ENCODE results near the gene DCTPP1. TPM values are rescaled to one million over a fixed set of nuclear protein-coding genes. Genes with fewer than 3 reads are reported as not detected.

The DCTPP1 gene
- total and polyA plus RNA-seq, 2 of the 13 experiments (the other 11 are each of a cell fraction or from before 2014, with no cell fraction given) = 54.8 to 74.4 TPM

DNA sequence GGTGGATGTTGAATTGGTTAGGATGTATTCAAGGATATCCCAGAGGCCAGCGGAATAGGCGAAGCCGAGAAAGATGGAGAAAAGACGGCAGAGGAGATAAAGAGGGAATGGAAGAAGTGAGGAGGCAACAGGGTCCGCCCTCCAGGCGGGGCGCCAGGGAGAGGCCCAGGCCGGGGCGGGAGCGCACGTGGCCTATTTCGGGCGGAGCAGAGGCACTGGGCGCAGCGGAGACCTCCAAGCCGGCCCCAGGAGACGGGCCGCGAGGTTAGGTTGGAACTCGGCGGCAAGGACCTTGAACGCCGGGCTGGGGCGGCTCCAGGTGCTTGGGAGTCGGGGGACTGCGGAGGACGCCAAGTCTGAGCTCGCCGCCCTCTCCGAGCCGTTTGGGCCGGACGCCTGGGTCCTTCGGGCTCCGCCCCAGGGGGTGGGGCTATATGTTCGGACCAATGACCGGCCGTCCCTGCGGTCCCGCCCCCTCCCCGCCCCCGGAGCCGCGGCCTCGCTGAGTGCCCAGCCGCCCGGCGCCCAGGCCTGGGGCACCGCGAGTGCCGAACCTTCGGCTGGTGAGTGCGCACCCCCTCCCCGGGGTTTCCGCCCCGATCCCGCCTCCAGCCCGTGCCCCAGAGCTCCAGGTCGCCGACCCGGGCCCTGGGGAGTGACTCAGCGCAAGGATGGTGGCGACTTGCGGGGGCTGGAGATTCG lies 22.6 kb downstream of the DCTPP1 start, which contains the start of gene ZNF771 (continued):
- TF ChIP-seq, protein P1, sequence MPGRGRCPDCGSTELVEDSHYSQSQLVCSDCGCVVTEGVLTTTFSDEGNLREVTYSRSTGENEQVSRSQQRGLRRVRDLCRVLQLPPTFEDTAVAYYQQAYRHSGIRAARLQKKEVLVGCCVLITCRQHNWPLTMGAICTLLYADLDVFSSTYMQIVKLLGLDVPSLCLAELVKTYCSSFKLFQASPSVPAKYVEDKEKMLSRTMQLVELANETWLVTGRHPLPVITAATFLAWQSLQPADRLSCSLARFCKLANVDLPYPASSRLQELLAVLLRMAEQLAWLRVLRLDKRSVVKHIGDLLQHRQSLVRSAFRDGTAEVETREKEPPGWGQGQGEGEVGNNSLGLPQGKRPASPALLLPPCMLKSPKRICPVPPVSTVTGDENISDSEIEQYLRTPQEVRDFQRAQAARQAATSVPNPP (CRISPR knock-in tag; IDR thresholded peaks at IDR 0.05) = 0 out of 2 replicates have a peak, but pooled peaks have one; percentile 50
- TF ChIP-seq ZNF552 (CRISPR knock-in tag; IDR thresholded peaks at IDR 0.05; ENCODE audit: borderline replicate concordance) (no peak), SNAPC2 (CRISPR knock-in tag; IDR thresholded peaks at IDR 0.05) (0 out of 2 replicates have a peak, but pooled peaks have one; percentile 59), RFX3 (CRISPR knock-in tag; IDR thresholded peaks at IDR 0.05) (no peak), ZNF616 (CRISPR knock-in tag; IDR thresholded peaks at IDR 0.05; ENCODE audit: low read depth) (0 out of 2 replicates have a peak, but pooled peaks have one; percentile 76), ZNF543 (CRISPR knock-in tag; IDR thresholded peaks at IDR 0.05) (peak; percentile 95), ZNF292 (CRISPR knock-in tag; IDR thresholded peaks at IDR 0.05; ENCODE audit: borderline replicate concordance, low read depth) (peak; percentile 44; the same call in 1 of the 2 replicates), MXI1 (IDR thresholded peaks at IDR 0.05; ENCODE audit: borderline replicate concordance, low read depth, low read length) (peak; percentile 91; the same call in 2 of the 3 replicates), ZNF451 (CRISPR knock-in tag; IDR thresholded peaks at IDR 0.05) (peak; percentile 67; the same call in 1 of the 2 replicates), RAD51 (IDR thresholded peaks at IDR 0.05; ENCODE audit: borderline replicate concordance) (0 out of 2 replicates have a peak, but pooled peaks have one; percentile 24), ZNF598 (CRISPR knock-in tag; IDR thresholded peaks at IDR 0.05; ENCODE audit: borderline replicate concordance) (peak; percentile 93; the same call in 1 of the 2 replicates), GABPB1 (CRISPR knock-in tag; IDR thresholded peaks at IDR 0.05) (peak; percentile 82)
- TF ChIP-seq, protein P2, sequence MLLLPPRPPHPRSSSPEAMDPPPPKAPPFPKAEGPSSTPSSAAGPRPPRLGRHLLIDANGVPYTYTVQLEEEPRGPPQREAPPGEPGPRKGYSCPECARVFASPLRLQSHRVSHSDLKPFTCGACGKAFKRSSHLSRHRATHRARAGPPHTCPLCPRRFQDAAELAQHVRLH (CRISPR knock-in tag; IDR thresholded peaks at IDR 0.05; ENCODE audit: borderline replicate concordance, low read depth) = peak; percentile 90; the same call in 1 of the 2 replicates
- TF ChIP-seq, protein P3, sequence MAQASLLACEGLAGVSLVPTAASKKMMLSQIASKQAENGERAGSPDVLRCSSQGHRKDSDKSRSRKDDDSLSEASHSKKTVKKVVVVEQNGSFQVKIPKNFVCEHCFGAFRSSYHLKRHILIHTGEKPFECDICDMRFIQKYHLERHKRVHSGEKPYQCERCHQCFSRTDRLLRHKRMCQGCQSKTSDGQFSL (CRISPR knock-in tag; IDR thresholded peaks at IDR 0.05) = peak; percentile 71
- TF ChIP-seq, protein P4, sequence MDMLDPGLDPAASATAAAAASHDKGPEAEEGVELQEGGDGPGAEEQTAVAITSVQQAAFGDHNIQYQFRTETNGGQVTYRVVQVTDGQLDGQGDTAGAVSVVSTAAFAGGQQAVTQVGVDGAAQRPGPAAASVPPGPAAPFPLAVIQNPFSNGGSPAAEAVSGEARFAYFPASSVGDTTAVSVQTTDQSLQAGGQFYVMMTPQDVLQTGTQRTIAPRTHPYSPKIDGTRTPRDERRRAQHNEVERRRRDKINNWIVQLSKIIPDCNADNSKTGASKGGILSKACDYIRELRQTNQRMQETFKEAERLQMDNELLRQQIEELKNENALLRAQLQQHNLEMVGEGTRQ (IDR thresholded peaks at IDR 0.05; ENCODE audit: low read depth, low read length) = peak; percentile 65
- TF ChIP-seq, protein P4 (CRISPR knock-in tag; IDR thresholded peaks at IDR 0.05; ENCODE audit: borderline replicate concordance) = peak; percentile 85
- TF ChIP-seq, protein P5, sequence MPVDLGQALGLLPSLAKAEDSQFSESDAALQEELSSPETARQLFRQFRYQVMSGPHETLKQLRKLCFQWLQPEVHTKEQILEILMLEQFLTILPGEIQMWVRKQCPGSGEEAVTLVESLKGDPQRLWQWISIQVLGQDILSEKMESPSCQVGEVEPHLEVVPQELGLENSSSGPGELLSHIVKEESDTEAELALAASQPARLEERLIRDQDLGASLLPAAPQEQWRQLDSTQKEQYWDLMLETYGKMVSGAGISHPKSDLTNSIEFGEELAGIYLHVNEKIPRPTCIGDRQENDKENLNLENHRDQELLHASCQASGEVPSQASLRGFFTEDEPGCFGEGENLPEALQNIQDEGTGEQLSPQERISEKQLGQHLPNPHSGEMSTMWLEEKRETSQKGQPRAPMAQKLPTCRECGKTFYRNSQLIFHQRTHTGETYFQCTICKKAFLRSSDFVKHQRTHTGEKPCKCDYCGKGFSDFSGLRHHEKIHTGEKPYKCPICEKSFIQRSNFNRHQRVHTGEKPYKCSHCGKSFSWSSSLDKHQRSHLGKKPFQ (CRISPR knock-in tag; IDR thresholded peaks at IDR 0.05; ENCODE audit: insufficient replicate concordance) = peak; percentile 68
- TF ChIP-seq, protein P6, sequence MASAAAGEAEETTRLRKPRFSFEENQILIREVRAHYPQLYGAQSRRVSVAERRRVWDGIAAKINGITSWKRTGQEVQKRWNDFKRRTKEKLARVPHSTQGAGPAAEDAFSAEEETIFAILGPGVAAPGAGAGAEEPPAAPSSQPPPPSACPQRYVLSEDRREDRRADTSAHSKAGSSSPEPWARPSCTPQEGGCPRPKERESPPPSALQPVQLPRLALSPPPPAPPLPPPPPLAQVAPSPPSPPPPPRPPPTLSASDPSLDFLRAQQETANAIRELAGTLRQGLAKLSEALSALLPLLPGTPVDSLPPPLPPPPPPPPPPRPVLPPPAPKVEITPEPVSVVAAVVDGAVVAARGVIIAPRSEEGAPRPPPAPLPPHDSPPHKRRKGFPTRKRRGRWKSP (CRISPR knock-in tag; IDR thresholded peaks at IDR 0.05) = peak; percentile 77; the same call in 1 of the 2 replicates
- TF ChIP-seq, protein P7, sequence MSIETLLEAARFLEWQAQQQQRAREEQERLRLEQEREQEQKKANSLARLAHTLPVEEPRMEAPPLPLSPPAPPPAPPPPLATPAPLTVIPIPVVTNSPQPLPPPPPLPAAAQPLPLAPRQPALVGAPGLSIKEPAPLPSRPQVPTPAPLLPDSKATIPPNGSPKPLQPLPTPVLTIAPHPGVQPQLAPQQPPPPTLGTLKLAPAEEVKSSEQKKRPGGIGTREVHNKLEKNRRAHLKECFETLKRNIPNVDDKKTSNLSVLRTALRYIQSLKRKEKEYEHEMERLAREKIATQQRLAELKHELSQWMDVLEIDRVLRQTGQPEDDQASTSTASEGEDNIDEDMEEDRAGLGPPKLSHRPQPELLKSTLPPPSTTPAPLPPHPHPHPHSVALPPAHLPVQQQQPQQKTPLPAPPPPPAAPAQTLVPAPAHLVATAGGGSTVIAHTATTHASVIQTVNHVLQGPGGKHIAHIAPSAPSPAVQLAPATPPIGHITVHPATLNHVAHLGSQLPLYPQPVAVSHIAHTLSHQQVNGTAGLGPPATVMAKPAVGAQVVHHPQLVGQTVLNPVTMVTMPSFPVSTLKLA (IDR thresholded peaks at IDR 0.05) = peak; percentile 82

Measured in HepG2 (cell line).